ENCODE measurements around the gene EED. TPM values are rescaled to one million over a fixed set of nuclear protein-coding genes. Genes with fewer than 3 reads are reported as not detected.
A peak's percentile ranks its signal among the peaks of the same experiment; 100 is the strongest.

EED gene
- total and polyA plus RNA-seq, 9 of the 15 experiments (the other 6 are each of a cell fraction or from before 2014, with no cell fraction given): 33.0 to 110 (median 55.1) TPM

GRCh38 chr11:86257446-86257845 lies 12.9 kb downstream of the EED start:
- in situ Hi-C loops (cut with MboI) (no loop called here), intact Hi-C loops (cut with micrococcal nuclease) (no loop called here)
- FAIRE-seq (no peak), ATAC-seq (no peak), DNase-seq (ENCODE audit: extremely low read depth in 1 of 4, low spot score in 3 of 4) (no peak)
- Histone ChIP-seq H3K4me1 (replicated peaks in 1 of 2; ENCODE audit: control insufficient read depth in 2 of 2, insufficient read depth in 2 of 2, low read length in 2 of 2) (no peaks in the 10 kb centered on the region), H4K20me1 (replicated peaks; ENCODE audit: control insufficient read depth, insufficient read depth, low read length) (no peaks in the 10 kb centered on the region), H3K79me2 (ENCODE audit: control insufficient read depth, insufficient read depth, low read length) (peaks cover 14% of the 10 kb centered on the region), H3K9me1 (ENCODE audit: control insufficient read depth, insufficient read depth, low read length) (no peaks in the 10 kb centered on the region), H3K27me3 (ENCODE audit: control insufficient read depth in 2 of 2, insufficient read depth in 2 of 2, low read length in 2 of 2) (no peaks in the 10 kb centered on the region), H3K4me2 (ENCODE audit: insufficient read depth, low read length) (no peak overlapping the region), H3K9ac (ENCODE audit: insufficient read depth in 1 of 2, low read depth in 2 of 2, low read length in 2 of 2) (no peak overlapping the region), H3K9me3 (replicated peaks; ENCODE audit: control insufficient read depth, insufficient read depth, low read depth, low read length) (no peaks in the 10 kb centered on the region), H3K36me3 (ENCODE audit: control insufficient read depth, insufficient read depth, low read length) (peaks cover 67% of the 10 kb centered on the region), H3K4me3 (no peak overlapping the region), H3K27ac (ENCODE audit: extremely low read depth, low read depth, low read length) (no peak overlapping the region), H2AFZ (ENCODE audit: low read depth, low read length) (no peak overlapping the region)
- ChIA-PET CTCF (ENCODE audit: low intra/inter-chr PET ratio) (no interaction called here), POLR2A (no interaction called here)
- BruUV-seq (replicated peaks): TSS peak; percentile 5
- no peak for TF ChIP-seq ARID3A (IDR thresholded peaks at IDR 0.05; ENCODE audit: borderline replicate concordance, low read depth, low read length)
- TF ChIP-seq DDX20 (tag; IDR thresholded peaks at IDR 0.05; ENCODE audit: low read depth): peak; percentile 69; the same call in 1 of the 2 replicates
- no peak for TF ChIP-seq ATF1 (CRISPR knock-in tag; IDR thresholded peaks at IDR 0.05)
- no peak for TF ChIP-seq ATF1 (tag; IDR thresholded peaks at IDR 0.05)
- TF ChIP-seq ZFPM2 (CRISPR knock-in tag; IDR thresholded peaks at IDR 0.05): no peak
- TF ChIP-seq MTA1 (IDR thresholded peaks at IDR 0.05; ENCODE audit: borderline replicate concordance): no peak
- no peak for TF ChIP-seq SMC3 (conservative IDR thresholded peaks at IDR 0.05; ENCODE audit: insufficient read depth, low read depth, low read length)
- no peak for TF ChIP-seq FUS (optimal IDR thresholded peaks at IDR 0.05; ENCODE audit: low read depth, low read length)
- 0 out of 2 replicates have a peak, but pooled peaks have one; percentile 12 for TF ChIP-seq ETV1 (tag; conservative IDR thresholded peaks at IDR 0.05; ENCODE audit: low read depth)
- no peak for TF ChIP-seq KAT8 (IDR thresholded peaks at IDR 0.05; ENCODE audit: low read depth)
- 0 out of 2 replicates have a peak, but pooled peaks have one; percentile 50 for TF ChIP-seq ZNF134 (CRISPR knock-in tag; conservative IDR thresholded peaks at IDR 0.05)
- no peak for TF ChIP-seq PBX2 (CRISPR knock-in tag; IDR thresholded peaks at IDR 0.05; ENCODE audit: low read depth)
- TF ChIP-seq PBX2 (tag; conservative IDR thresholded peaks at IDR 0.05; ENCODE audit: low read depth): no peak
- peak; percentile 46; the same call in 1 of the 2 replicates for TF ChIP-seq PYGO2 (tag; IDR thresholded peaks at IDR 0.05)
- no peak for TF ChIP-seq KDM4B (IDR thresholded peaks at IDR 0.05; ENCODE audit: borderline replicate concordance in 2 of 2, low read depth in 1 of 2)
- TF ChIP-seq ZNF395 (CRISPR knock-in tag; IDR thresholded peaks at IDR 0.05): 0 out of 2 replicates have a peak, but pooled peaks have one; percentile 27
- TF ChIP-seq ILK (tag; IDR thresholded peaks at IDR 0.05; ENCODE audit: borderline replicate concordance, low read depth): peak; percentile 43; the same call in 1 of the 2 replicates
- no peak for TF ChIP-seq ZNF140 (CRISPR knock-in tag; IDR thresholded peaks at IDR 0.05)
- no peak for TF ChIP-seq FOS (IDR thresholded peaks at IDR 0.05; ENCODE audit: extremely low read depth, insufficient read length)
